Heart left ventricle (tissue), 16 donors: Measurements from ENCODE around the gene PRKG1. TPM values are rescaled to one million over a fixed set of nuclear protein-coding genes. Genes with fewer than 3 reads are reported as not detected.
"Not testable (repeated sequence)": the region's sequence is repeated elsewhere in the genome, so short reads cannot be mapped to it uniquely, and the experiment has no call there.

Experiments used
- ATAC-seq, 4 donors: fragments of 200-7000 bp; cut with Tn5 transposase; one replicate each; pipeline ENCODE4 v1.9.1; 2020 to 2022; ENCODE audit warnings: moderate library complexity in 4 of 4, mild to moderate bottlenecking in 3 of 4, moderate number of reproducible peaks in 1 of 4
- DNase-seq, 5 donors: peaks; one replicate each; pipeline ENCODE4 v3.0.0-alpha.2; 2020
- H3K27ac ChIP-seq, 12 donors: fragments of 200-600 bp; sonication (generic) in 4 of 12; one replicate each; pipeline versions ENCODE4 v1.5.0 to v1.8.0; 2016 to 2022; ENCODE audit warnings: mild to moderate bottlenecking in 2 of 12
- H3K27me3 ChIP-seq, 9 donors: fragments of 200-600 bp; sonication (generic) in 2 of 9; one replicate each; pipeline versions ENCODE4 v1.5.1 to v1.8.0; 2016 to 2022; ENCODE audit warnings: mild to moderate bottlenecking in 3 of 9
- H3K36me3 ChIP-seq, 9 donors: fragments of 200-600 bp; sonication (generic) in 2 of 9; one replicate each; pipeline versions ENCODE4 v1.5.0 to v1.8.0; 2018 to 2022; ENCODE audit warnings: mild to moderate bottlenecking in 2 of 9
- H3K4me1 ChIP-seq, 12 donors: fragments of 200-600 bp; sonication (generic) in 4 of 12; one replicate each; pipeline versions ENCODE4 v1.5.0 to v1.8.0; 2016 to 2022; ENCODE audit warnings: mild to moderate bottlenecking in 3 of 12
- H3K4me3 ChIP-seq, 12 donors: fragments of 200-600 bp; sonication (generic) in 4 of 12; one replicate each; pipeline versions ENCODE4 v1.5.0 to v1.8.0; 2017 to 2022; ENCODE audit warnings: mild to moderate bottlenecking in 9 of 12, moderate library complexity in 4 of 12
- H3K9me3 ChIP-seq, 12 donors: fragments of 200-600 bp; sonication (generic) in 4 of 12; one replicate each; pipeline versions ENCODE4 v1.5.0 to v1.8.0; 2016 to 2022; ENCODE audit warnings: mild to moderate bottlenecking in 1 of 12
- CTCF ChIP-seq, 12 donors: fragments of 200-600 bp; sonication (generic) in 4 of 12; IDR thresholded peaks; one replicate each; pipeline versions ENCODE4 v1.5.0 to v1.8.0; 2018 to 2022; ENCODE audit warnings: antibody characterized with exemption in 12 of 12, mild to moderate bottlenecking in 5 of 12
- POLR2A ChIP-seq, 2 donors: fragments of 450-650 bp; IDR thresholded peaks; one replicate each; pipeline ENCODE4 v1.6.1; 2017; ENCODE audit warnings: antibody characterized with exemption in 2 of 2, mild to moderate bottlenecking in 2 of 2, moderate library complexity in 2 of 2
- WGBS, 4 donors: extraction: QIAGEN DNeasy Blood & Tissue Kit in 2 of 4; methylation state at CpG; one replicate each; pipeline versions ENCODE4 v1.1.5 to v1.1.7; 2013 to 2018; 5-methylcytosine and 5-hydroxymethylcytosine counted together
- intact Hi-C, 10 donors: fragments of 100-400 bp; cut with DNase I; formaldehyde crosslinking; loops; one replicate each; pipeline versions ENCODE4 v1.11.1 to v1.14.2; 2022
- polyA plus RNA-seq, 2 donors: library from polyadenylated mRNA; stranded (reverse); fragments of 200-250 nt; gene quantifications; one replicate each; pipeline ENCODE4 v1.2.3, GENCODE V29; 2013
- total RNA-seq, 9 donors: library from RNA; depleted of rRNA in 2 of 9; stranded (reverse); fragments of >200 nt in 2 of 9; fragmentation: NEBNext Ultra II Directional in 3 of 9; extraction: Animal tissue kit (Norgen Biotek cat#: 25700) in 3 of 9; gene quantifications; one replicate each; pipeline versions ENCODE4 v1.1.0 to v1.2.4, GENCODE V29; 2016 to 2023
- donor health status: ischemic (EF 13 %, LVEDD 7.1; RV severe dilation, severe dysfunction).
- donor health status: healthy with polysubstance abuse.
- donor health status: DM: no; HTN: yes; CAD: no.
- donor health status: DM: no; HTN: no; CAD: no.
- donor health status: ischemic (EF 25% LVEDD 6.9; RV normal size, moderate dysfunction).
- donor health status: ischemic (EF 25% LVEDD 5.7; RV mildly dilated, moderate dysfunction).
- donor health status: healthy.
- donor health status: DM: yes; HTN: yes; CAD: no.
- donor health status: ischemic (EF 35%, LVEDD 5.7; RV mildly dilated, moderate dysfunction).
- donor health status: nonischemic (EF 11% LVEDD 7.7; RV severe dilation, severe dysfunction).
- donor health status: DM: yes; HTN: yes; CAD: no.
- donor health status: PGD.
- donor health status: ischemic (EF 29% LVEDD 5.4; RV normal size, mild dysfunction).
- donor health status: nonischemic (EF 23%, LVEDD 6.1; RV moderate dilation, normal function).

PRKG1 gene
- total and polyA plus RNA-seq, 11 donors: 5.5 to 37.3 (median 29.3) TPM

DNA sequence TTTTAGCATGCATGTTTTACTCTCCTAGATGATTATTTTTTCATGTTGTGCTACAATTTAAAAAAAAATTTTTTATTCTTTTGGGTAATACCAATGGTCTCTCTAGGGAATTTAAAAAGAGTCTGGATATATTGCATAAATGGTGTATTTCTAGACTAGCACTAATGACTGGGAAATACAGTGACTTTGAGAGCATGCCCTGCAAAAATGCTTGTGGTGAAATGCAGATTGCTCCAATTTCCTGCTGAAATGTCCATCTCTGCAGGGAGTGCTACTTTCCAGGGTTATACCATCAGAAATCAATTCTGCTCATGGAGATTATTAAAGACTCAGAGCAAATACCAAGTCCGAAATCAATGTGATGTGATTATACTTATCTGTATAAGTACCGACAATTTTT, 186.1 kb downstream of the PRKG1 start:
- intact Hi-C loops: no loop called here
- H3K27me3 ChIP-seq: no peaks in the 10 kb centered on the region
- ATAC-seq (no peak), DNase-seq (no peak)
- TF ChIP-seq CTCF (IDR thresholded peaks at IDR 0.05) (no peak), POLR2A (IDR thresholded peaks at IDR 0.05) (no peak)
- no peaks in the 10 kb centered on the region for H3K9me3 ChIP-seq
- H3K4me1 ChIP-seq: peaks cover 0 to 4% (median 0%) of the 10 kb centered on the region in 12 donors
- H3K4me3 ChIP-seq: no peak overlapping the region
- no peaks in the 10 kb centered on the region for H3K36me3 ChIP-seq
- H3K27ac ChIP-seq: no peak overlapping the region
- WGBS, 4 donors: 86 to 99% (median 94%) methylated on average over 2 of the region's 2 CpGs

DNA sequence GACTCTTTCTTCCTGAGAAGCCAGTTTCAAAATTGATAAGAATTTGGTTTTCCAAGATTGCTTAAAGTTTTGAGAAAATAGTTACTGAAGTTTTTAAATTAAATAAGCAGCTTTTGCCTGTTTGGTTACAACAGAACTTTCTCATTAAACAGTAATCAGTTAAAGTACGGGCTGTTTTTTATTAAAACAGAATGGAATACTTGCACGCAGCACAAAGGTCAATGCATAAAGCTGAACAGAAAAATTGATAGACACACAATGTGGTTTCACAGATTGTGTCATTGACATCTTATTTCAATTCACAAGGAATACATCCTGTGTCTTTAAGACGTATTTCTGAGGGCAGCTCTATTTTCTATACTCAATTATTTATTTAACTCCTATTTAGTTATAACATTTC, 192.2 kb downstream of the PRKG1 start:
- no peaks in the 10 kb centered on the region for H3K36me3 ChIP-seq
- TF ChIP-seq CTCF (IDR thresholded peaks at IDR 0.05) (no peak), POLR2A (IDR thresholded peaks at IDR 0.05) (no peak)
- H3K27me3 ChIP-seq: no peaks in the 10 kb centered on the region
- no peak overlapping the region for H3K27ac ChIP-seq
- no peak for ATAC-seq
- peaks cover 0 to 14% (median 0%) of the 10 kb centered on the region in 12 donors for H3K4me1 ChIP-seq
- peaks cover 0 to 2% (median 0%) of the 10 kb centered on the region in 12 donors for H3K9me3 ChIP-seq
- WGBS, 4 donors: 73 to 87% (median 75%) methylated on average over 3 of the region's 3 CpGs
- intact Hi-C loops: no loop called here
- no peak for DNase-seq
- no peak overlapping the region for H3K4me3 ChIP-seq

GRCh38 chr10:51267980-51268570, 193.8 kb downstream of the PRKG1 start:
- intact Hi-C loops, ATAC-seq, H3K4me3 ChIP-seq, H3K27me3 ChIP-seq, H3K9me3 ChIP-seq, H3K36me3 ChIP-seq, DNase-seq, H3K27ac ChIP-seq: not testable (repeated sequence)
- peaks cover 0 to 24% (median 1%) of the 10 kb centered on the region in 12 donors for H3K4me1 ChIP-seq
- 85 to 91% (median 87%) methylated on average over 8 of the region's 8 CpGs for WGBS, 4 donors

DNA sequence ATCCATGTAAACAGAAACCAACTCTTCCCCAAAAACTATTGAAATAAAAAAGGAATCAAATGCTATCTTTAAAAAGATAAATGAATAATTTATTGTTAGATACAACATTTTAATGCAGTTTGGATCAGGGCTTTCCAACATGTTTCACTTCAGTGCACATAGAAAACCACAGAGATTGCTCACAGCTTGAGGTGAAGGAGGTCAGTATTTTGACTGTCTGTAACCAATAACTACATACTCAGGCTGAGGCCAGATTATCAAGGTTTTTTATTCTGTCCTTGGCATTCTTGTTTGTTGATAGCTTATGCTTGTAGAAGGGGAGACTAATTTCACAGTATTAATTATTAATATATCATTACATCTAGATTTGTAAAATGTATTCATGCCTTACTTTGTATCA, 195.5 kb downstream of the PRKG1 start:
- H3K27ac ChIP-seq: no peak overlapping the region
- no peaks in the 10 kb centered on the region for H3K27me3 ChIP-seq
- intact Hi-C loops: no loop called here
- ATAC-seq: no peak
- H3K4me1 ChIP-seq: peaks cover 0 to 32% (median 4%) of the 10 kb centered on the region in 12 donors
- H3K36me3 ChIP-seq: no peaks in the 10 kb centered on the region
- TF ChIP-seq CTCF (IDR thresholded peaks at IDR 0.05) (no peak), POLR2A (IDR thresholded peaks at IDR 0.05) (no peak)
- DNase-seq: no peak
- no peak overlapping the region for H3K4me3 ChIP-seq
- H3K9me3 ChIP-seq: peaks cover 0 to 7% (median 0%) of the 10 kb centered on the region in 12 donors
